ENCODE measurements around the gene SLC2A4RG.

Gene SLC2A4RG

DNA sequence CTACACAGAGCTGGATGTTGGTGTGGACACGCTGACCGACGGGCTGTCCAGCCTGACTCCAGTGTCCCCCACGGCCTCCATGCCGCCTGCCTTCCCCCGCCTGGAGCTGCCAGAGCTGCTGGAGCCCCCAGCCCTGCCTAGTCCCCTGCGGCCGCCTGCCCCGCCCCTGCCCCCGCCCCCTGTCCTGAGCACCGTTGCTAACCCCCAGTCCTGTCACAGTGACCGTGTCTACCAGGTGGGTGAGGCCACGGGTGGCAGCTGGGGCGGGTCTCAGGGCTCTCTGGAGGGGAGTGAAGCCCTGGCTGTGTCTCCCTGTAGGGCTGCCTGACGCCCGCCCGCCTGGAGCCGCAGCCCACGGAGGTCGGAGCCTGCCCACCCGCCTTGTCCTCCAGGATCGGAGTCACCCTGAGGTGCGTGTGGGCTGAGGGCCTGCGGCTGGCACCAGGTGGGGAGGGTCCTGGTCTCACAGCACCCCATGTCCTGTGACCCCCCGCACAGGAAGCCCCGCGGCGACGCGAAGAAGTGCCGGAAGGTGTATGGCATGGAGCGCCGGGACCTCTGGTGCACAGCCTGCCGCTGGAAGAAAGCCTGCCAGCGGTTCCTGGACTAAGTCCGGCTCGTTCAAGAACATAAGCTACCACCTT lies 2.9 kb downstream of the SLC2A4RG start:
- Histone ChIP-seq H3K27ac (ENCODE audit: low read length) (no peak overlapping the region), H3K36me3 (ENCODE audit: control insufficient read depth, insufficient read depth, low read length) (peaks cover 5% of the 10 kb centered on the region), H3K4me3 (ENCODE audit: low read length) (no peak overlapping the region), H3K4me1 (ENCODE audit: control insufficient read depth, insufficient read depth, low read length) (peaks cover 6% of the 10 kb centered on the region), H3K9me3 (ENCODE audit: control insufficient read depth, insufficient read depth, low read length) (no peaks in the 10 kb centered on the region), H3K27me3 (ENCODE audit: control insufficient read depth, insufficient read depth, low read length) (no peaks in the 10 kb centered on the region)
- DNase-seq (ENCODE audit: low read depth, low spot score): no peak
- no CpG with 5 or more reads among the region's 37 CpGs for WGBS (ENCODE audit: insufficient coverage, insufficient read length)

DNA sequence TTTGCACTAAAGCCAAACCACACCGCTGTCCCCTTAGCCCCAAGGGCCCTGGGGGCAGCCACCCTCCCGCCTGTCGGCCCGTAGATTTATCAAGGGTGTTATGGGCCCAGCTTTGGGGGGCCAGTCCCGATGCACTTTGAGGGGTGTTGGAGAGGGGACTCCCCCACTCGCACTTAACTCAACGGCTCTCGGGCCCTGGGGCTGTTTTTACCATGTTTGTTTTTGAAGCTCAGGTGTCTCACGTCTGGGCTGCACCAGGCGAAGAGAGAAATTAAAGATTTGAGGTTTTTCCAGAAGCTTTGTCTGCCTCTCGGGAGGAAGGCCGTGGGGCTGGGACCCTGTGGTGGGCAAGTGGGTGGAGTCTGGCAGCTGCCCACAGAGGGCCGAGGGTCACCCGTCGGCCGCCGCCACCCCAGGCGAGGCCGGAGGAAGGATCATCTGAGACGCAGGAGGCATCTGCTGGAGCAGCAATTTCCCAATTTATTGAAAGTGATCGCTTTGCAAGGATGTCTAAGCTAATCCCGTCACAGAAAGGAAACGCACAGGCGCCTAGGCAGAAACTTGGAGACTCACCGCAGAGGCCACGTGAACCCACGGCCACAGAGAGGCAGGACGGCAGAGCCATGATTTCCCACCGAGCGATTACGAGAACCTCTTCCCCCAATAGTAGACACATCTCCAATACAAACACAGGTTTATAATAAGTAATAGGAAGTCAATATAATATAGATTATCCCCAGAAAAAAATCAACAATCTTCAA lies 3.8 kb downstream of the SLC2A4RG start:
- H3K27me3 ChIP-seq (ENCODE audit: control insufficient read depth, insufficient read depth, low read length): no peaks in the 10 kb centered on the region
- H3K4me1 ChIP-seq (ENCODE audit: control insufficient read depth, insufficient read depth, low read length): peaks cover 3% of the 10 kb centered on the region; the same call in 1 of the 2 replicates
- no peak for DNase-seq (ENCODE audit: low read depth, low spot score)
- no CpG with 5 or more reads among the region's 31 CpGs for WGBS (ENCODE audit: insufficient coverage, insufficient read length)
- no peak overlapping the region for H3K27ac ChIP-seq (ENCODE audit: low read length)
- no peaks in the 10 kb centered on the region for H3K9me3 ChIP-seq (ENCODE audit: control insufficient read depth, insufficient read depth, low read length)
- H3K4me3 ChIP-seq (ENCODE audit: low read length): no peak overlapping the region
- H3K36me3 ChIP-seq (ENCODE audit: control insufficient read depth, insufficient read depth, low read length): peaks cover 5% of the 10 kb centered on the region

DNA sequence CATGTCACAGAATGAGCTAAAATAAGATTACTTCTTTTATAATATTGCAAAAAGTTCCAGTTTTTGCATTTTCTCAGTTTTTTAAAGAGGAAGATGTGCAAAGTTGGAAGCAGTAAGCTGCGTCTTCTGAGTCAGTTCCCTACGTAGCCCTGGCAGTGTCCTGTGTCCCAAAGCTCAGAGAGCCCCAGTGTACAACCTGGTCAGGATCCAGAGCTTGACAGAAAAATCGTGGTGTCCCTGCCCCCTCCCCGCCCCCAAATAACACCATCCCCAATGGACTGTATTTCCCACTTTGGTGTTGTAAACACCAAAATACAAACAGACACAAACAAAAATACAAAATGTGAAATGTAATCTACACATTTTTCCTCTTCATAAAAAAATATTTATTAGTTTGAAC lies 4.6 kb downstream of the SLC2A4RG start:
- H3K4me1 ChIP-seq (ENCODE audit: control insufficient read depth, insufficient read depth, low read length): peaks cover 1% of the 10 kb centered on the region; the same call in 1 of the 2 replicates
- peaks cover 5% of the 10 kb centered on the region for H3K36me3 ChIP-seq (ENCODE audit: control insufficient read depth, insufficient read depth, low read length)
- no peak overlapping the region for H3K27ac ChIP-seq (ENCODE audit: low read length)
- H3K4me3 ChIP-seq (ENCODE audit: low read length): no peak overlapping the region
- H3K27me3 ChIP-seq (ENCODE audit: control insufficient read depth, insufficient read depth, low read length): no peaks in the 10 kb centered on the region
- H3K9me3 ChIP-seq (ENCODE audit: control insufficient read depth, insufficient read depth, low read length): no peaks in the 10 kb centered on the region
- no CpG with 5 or more reads among the region's 4 CpGs for WGBS (ENCODE audit: insufficient coverage, insufficient read length)
- no peak for DNase-seq (ENCODE audit: low read depth, low spot score)

DNA sequence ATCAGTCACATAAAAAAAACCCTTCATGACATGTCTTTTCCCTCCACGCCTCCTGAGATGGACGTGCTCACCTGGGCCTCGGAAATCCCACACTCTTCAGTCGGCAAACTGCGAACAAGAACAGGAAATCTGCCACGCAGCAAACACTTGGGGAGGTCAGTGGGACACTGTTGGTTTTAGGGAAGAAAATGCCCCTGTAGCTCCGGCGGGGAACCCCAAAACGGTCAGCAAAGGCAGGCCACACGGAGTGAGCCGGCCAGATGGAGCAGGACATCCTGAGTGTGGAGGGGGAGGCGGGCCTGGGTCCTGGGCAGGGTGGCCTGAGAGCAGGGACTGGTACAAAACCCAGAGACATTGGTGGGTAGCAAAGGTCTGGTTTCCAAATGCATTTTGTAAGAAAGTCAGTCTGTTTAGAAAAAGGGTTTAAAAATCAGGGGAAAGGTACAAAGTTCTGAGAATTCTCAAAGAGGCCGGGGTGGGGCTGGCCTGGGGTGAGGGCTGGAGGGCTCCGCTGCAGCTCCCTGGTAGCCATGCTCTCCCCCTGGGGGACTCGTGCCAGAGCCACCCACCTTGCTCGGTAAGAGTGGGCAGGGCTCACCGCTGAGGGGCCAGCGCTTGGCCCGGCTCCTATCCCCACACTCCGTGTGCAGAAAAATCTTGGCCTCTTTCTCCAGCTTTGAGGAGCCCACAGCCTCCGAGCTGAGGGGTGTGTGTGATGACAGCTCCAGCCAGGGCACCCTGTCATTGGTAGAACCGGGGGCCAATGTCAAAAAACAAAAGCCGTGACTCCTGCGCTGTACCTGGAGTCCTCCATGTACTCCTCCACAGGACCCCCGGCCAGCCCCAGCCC lies 5.2 kb downstream of the SLC2A4RG start:
- DNase-seq (ENCODE audit: low read depth, low spot score): no peak
- Histone ChIP-seq H3K4me1 (ENCODE audit: control insufficient read depth, insufficient read depth, low read length) (peaks cover 1% of the 10 kb centered on the region; the same call in 1 of the 2 replicates), H3K9me3 (ENCODE audit: control insufficient read depth, insufficient read depth, low read length) (no peaks in the 10 kb centered on the region), H3K36me3 (ENCODE audit: control insufficient read depth, insufficient read depth, low read length) (peaks cover 5% of the 10 kb centered on the region), H3K27ac (ENCODE audit: low read length) (no peak overlapping the region), H3K27me3 (ENCODE audit: control insufficient read depth, insufficient read depth, low read length) (no peaks in the 10 kb centered on the region), H3K4me3 (ENCODE audit: low read length) (no peak overlapping the region)
- WGBS (ENCODE audit: insufficient coverage, insufficient read length): no CpG with 5 or more reads among the region's 25 CpGs

DNA sequence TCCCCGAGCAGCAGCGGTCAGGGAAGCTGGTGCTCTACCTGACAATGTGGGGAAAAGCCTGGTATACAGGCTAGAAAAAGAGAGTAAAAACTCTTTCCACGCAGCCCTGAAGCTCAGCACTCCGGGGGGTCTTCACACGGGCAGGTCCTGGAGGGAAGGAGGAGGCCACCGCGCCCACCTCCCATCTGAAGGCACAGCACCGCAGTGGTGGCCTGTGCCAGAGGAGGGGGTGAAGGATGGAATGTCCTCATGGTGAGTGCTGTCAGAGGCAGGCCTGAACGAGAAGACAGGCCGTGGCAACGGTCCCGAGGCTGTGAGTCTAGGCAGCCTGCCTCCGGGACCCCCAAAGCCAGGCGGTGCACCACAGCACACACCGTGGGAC lies 5.8 kb downstream of the SLC2A4RG start:
- Histone ChIP-seq H3K9me3 (ENCODE audit: control insufficient read depth, insufficient read depth, low read length) (no peaks in the 10 kb centered on the region), H3K4me3 (ENCODE audit: low read length) (no peak overlapping the region), H3K27ac (ENCODE audit: low read length) (no peak overlapping the region), H3K4me1 (ENCODE audit: control insufficient read depth, insufficient read depth, low read length) (peaks cover 1% of the 10 kb centered on the region; the same call in 1 of the 2 replicates), H3K36me3 (ENCODE audit: control insufficient read depth, insufficient read depth, low read length) (peaks cover 5% of the 10 kb centered on the region), H3K27me3 (ENCODE audit: control insufficient read depth, insufficient read depth, low read length) (no peaks in the 10 kb centered on the region)
- no peak for DNase-seq (ENCODE audit: low read depth, low spot score)
- no CpG with 5 or more reads among the region's 15 CpGs for WGBS (ENCODE audit: insufficient coverage, insufficient read length)

DNA sequence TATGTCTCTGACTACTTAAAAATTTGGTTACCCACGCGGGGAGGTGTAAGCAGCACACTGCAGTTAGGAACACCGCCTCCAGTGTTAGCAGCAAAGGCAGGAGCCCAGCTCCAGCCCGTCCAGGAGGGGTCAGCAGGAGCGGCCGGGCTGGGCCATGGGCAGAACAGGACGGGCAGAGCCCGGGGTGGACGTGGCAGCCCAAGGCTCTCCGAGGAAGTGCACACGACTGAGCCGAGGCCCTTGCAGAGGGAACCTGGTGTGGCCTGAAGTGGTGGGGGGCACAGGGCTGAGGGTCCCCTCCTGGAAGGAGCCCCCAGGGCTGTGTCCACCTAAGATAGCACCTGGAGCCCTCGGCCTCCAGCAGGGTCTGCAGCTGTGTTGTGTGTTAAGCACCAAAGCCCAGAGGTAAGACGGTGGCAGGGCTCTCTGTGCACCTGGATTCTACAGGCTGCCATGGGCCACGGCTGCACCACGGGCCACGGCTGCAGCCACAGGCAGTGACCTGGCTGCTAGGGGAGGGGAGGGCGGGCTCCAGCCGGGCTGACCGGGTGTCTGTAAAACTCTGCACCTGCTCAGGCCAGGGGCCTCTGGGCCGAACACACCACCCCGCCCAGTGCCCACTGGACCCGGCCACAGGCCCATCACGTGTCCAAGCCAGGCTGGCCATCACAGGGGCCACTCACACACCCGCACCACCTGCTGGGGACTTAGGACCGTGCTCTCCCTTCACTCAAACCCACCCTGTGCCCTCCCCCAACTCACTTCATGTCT lies 6.6 kb downstream of the SLC2A4RG start:
- H3K36me3 ChIP-seq (ENCODE audit: control insufficient read depth, insufficient read depth, low read length): peaks cover 5% of the 10 kb centered on the region
- no peaks in the 10 kb centered on the region for H3K27me3 ChIP-seq (ENCODE audit: control insufficient read depth, insufficient read depth, low read length)
- no peak for DNase-seq (ENCODE audit: low read depth, low spot score)
- no CpG with 5 or more reads among the region's 26 CpGs for WGBS (ENCODE audit: insufficient coverage, insufficient read length)
- no peak overlapping the region for H3K4me3 ChIP-seq (ENCODE audit: low read length)
- H3K27ac ChIP-seq (ENCODE audit: low read length): no peak overlapping the region
- no peaks in the 10 kb centered on the region for H3K9me3 ChIP-seq (ENCODE audit: control insufficient read depth, insufficient read depth, low read length)
- H3K4me1 ChIP-seq (ENCODE audit: control insufficient read depth, insufficient read depth, low read length): peaks cover 2% of the 10 kb centered on the region

DNA sequence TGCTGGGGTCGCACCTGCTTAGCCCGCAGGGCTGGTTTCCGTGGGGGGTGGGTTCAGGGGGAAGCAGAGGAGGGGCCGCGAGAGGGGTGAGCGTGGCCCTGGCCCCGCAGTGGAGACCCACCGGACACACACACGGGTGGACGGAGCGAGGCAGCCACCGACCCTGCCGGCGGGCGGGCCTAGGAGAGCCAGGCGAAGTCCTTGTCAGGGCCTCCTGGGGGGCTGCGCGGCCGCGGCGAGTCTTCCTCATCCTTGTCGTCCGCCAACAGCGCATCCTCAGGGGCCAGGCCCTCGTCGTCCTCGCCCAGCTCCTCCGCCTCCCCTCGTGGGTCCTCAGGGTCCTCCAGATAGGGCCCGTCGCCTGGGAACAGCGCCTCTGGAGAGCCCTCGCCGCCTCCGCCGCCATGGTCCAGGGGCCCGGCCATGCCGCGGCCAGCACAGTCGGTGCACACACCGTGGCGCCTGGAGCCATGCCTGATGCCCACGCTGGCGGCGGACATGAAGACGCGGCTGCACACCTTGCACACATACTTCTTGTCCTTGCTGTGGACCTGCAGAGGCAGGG lies 7.3 kb downstream of the SLC2A4RG start:
- H3K36me3 ChIP-seq (ENCODE audit: control insufficient read depth, insufficient read depth, low read length): peaks cover 5% of the 10 kb centered on the region
- no peaks in the 10 kb centered on the region for H3K27me3 ChIP-seq (ENCODE audit: control insufficient read depth, insufficient read depth, low read length)
- no CpG with 5 or more reads among the region's 47 CpGs for WGBS (ENCODE audit: insufficient coverage, insufficient read length)
- H3K4me3 ChIP-seq (ENCODE audit: low read length): no peak overlapping the region
- H3K9me3 ChIP-seq (ENCODE audit: control insufficient read depth, insufficient read depth, low read length): no peaks in the 10 kb centered on the region
- peaks cover 4% of the 10 kb centered on the region for H3K4me1 ChIP-seq (ENCODE audit: control insufficient read depth, insufficient read depth, low read length)
- no peak for DNase-seq (ENCODE audit: low read depth, low spot score)
- no peak overlapping the region for H3K27ac ChIP-seq (ENCODE audit: low read length)

DNA sequence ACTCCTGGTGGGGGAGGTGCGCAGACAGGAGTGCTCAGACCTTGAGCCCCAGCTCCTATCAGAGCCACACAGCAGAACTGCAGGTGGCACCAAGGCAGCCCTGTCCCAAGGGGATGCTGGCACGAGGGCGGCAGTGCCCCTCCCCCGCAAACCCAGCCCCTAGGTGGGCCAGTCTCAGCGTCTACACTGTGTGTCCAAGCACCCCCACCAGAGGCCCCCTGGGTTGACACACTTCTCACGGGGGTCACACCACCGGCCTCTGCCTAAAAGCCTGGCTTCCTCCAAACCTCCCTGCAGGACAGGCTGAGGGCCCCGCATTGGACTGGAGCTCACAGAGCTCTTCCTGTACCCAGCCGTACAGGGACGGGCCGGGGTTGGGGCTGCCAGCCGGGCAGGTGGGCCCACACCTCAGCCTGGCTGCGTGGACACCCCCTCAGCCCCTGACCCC lies 8.1 kb downstream of the SLC2A4RG start:
- Histone ChIP-seq H3K27me3 (ENCODE audit: control insufficient read depth, insufficient read depth, low read length) (no peaks in the 10 kb centered on the region), H3K4me1 (ENCODE audit: control insufficient read depth, insufficient read depth, low read length) (peaks cover 3% of the 10 kb centered on the region), H3K36me3 (ENCODE audit: control insufficient read depth, insufficient read depth, low read length) (peaks cover 9% of the 10 kb centered on the region), H3K27ac (ENCODE audit: low read length) (no peak overlapping the region), H3K9me3 (ENCODE audit: control insufficient read depth, insufficient read depth, low read length) (no peaks in the 10 kb centered on the region), H3K4me3 (ENCODE audit: low read length) (no peak overlapping the region)
- no CpG with 5 or more reads among the region's 13 CpGs for WGBS (ENCODE audit: insufficient coverage, insufficient read length)
- DNase-seq (ENCODE audit: low read depth, low spot score): no peak

DNA sequence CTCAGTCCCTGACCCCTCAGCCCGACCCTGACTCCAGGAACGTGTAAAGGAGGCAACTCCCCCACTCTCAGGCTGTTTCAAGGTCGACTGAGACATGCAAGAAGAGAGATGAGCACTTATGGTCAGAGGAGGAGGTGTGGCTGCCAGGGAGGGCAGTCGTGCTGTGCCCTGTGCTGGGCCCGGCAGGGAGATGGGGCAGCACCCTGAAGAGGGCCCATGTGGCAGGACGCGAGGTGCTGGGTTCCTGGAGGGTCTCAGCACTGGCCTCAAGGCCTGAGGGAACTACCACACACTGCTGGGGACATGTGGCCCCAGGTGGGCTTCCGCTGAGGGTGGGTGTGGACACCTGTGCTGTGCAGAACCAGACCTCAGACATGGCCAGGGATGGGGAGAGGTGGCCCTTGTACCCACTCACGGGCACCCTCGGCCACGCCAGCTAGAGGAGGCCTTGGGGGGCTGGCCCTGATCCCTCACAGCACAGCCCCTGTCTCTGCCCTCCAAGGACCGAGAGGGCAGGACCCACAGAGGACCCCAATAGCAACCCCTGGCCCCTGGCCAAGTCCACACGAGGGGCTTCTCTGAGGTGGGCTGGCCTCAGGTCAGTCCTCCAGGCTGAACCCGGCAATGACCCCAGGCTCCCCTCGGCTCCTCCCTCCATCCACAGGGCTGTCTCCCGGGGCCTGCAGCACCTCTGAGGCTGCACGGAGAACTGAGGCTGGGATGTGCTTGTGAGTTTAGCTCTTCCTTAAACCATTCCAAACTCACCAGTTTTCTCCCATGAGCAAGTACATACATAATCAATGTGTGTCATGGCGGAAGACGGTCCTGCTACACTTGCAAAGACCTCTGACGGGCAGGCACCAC lies 8.7 kb downstream of the SLC2A4RG start:
- Histone ChIP-seq H3K27ac (ENCODE audit: low read length) (no peak overlapping the region), H3K4me1 (ENCODE audit: control insufficient read depth, insufficient read depth, low read length) (peaks cover 3% of the 10 kb centered on the region), H3K4me3 (ENCODE audit: low read length) (no peak overlapping the region), H3K27me3 (ENCODE audit: control insufficient read depth, insufficient read depth, low read length) (no peaks in the 10 kb centered on the region), H3K36me3 (ENCODE audit: control insufficient read depth, insufficient read depth, low read length) (peaks cover 9% of the 10 kb centered on the region), H3K9me3 (ENCODE audit: control insufficient read depth, insufficient read depth, low read length) (no peaks in the 10 kb centered on the region)
- no peak for DNase-seq (ENCODE audit: low read depth, low spot score)
- no CpG with 5 or more reads among the region's 20 CpGs for WGBS (ENCODE audit: insufficient coverage, insufficient read length)
